IMR-90 (cell line): ENCODE measurements around the gene ELK3.

Experiments used
- BHLHE40 ChIP-seq: fragments of 150-350 bp; IDR thresholded peaks from 2 replicates; pipeline ENCODE4 v1.6.1; 2016; ENCODE audit warnings: mild to moderate bottlenecking, low read depth, low read length
- CEBPB ChIP-seq: IDR thresholded peaks from 2 replicates; pipeline ENCODE4 v1.6.1; 2012; ENCODE audit warnings: low read depth, low read length, improper control_type of control experiment
- CHD1 ChIP-seq: IDR thresholded peaks from 2 replicates; pipeline ENCODE4 v1.6.1; 2012; ENCODE audit warnings: low read depth, low read length, improper control_type of control experiment
- MAFK ChIP-seq: IDR thresholded peaks from 2 replicates; pipeline ENCODE4 v1.6.1; 2012; ENCODE audit warnings: low read depth, low read length, improper control_type of control experiment
- MAZ ChIP-seq: IDR thresholded peaks from 2 replicates; pipeline ENCODE4 v1.6.1; 2012; ENCODE audit warnings: low read depth, mild to moderate bottlenecking, low read length, improper control_type of control experiment, moderate library complexity, borderline replicate concordance
- MXI1 ChIP-seq: IDR thresholded peaks from 2 replicates; pipeline ENCODE4 v1.6.1; 2012; ENCODE audit warnings: low read depth, mild to moderate bottlenecking, low read length, moderate library complexity, borderline replicate concordance
- NFE2L2 ChIP-seq: fragments of 150-350 bp; IDR thresholded peaks from 2 replicates; pipeline ENCODE4 v1.6.1; 2016; ENCODE audit warnings: low read depth, mild to moderate bottlenecking, low read length
- POLR2A ChIP-seq: IDR thresholded peaks from 2 replicates; pipeline ENCODE4 v1.6.1; 2012; ENCODE audit warnings: mild to moderate bottlenecking, low read depth, low read length
- RAD21 ChIP-seq: IDR thresholded peaks from 2 replicates; pipeline ENCODE4 v1.6.1; 2012; ENCODE audit warnings: low read length, improper control_type of control experiment
- RCOR1 ChIP-seq: IDR thresholded peaks from 2 replicates; pipeline ENCODE4 v1.6.1; 2012; ENCODE audit warnings: mild to moderate bottlenecking, low read length, improper control_type of control experiment; ENCODE audit not compliant: insufficient replicate concordance
- RFX5 ChIP-seq: IDR thresholded peaks from 2 replicates; pipeline ENCODE4 v1.8.0; 2012; ENCODE audit warnings: low read depth, mild to moderate bottlenecking, low read length, moderate library complexity
- TF ChIP-seq, protein P1 (sequence below): conservative IDR thresholded peaks from 2 replicates; pipeline ENCODE4 v1.5.1; 2012; ENCODE audit warnings: mild to moderate bottlenecking, low read depth, low read length, improper control_type of control experiment
- TF ChIP-seq, protein P2 (sequence below): fragments of 150-350 bp; IDR thresholded peaks from 2 replicates; pipeline ENCODE4 v1.6.1; 2016; ENCODE audit warnings: low read depth, mild to moderate bottlenecking, low read length, moderate library complexity, borderline replicate concordance

DNA sequence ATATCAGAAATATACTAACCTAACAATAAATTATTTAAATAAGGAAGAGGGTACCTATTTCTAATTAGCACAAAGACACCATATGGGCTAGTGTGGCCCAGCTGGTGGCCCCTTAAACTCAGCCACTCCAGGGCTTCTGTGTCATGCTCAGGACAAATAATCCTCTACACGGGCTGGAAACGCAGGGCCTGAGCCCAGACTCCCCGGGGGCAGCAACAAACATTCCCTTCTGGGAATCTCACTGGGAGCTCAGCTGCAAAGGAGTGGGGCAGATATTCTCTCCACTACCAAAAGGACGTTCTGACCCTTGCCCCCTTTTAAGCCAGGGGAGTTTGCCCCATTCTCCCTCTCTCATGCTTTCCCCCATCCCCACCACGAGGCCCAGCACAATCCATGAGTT, 43.7 kb upstream of the ELK3 start:
- TF ChIP-seq POLR2A = no peak
- no peak for TF ChIP-seq BHLHE40
- TF ChIP-seq CHD1 = no peak
- no peak for TF ChIP-seq NFE2L2
- TF ChIP-seq, protein P1, sequence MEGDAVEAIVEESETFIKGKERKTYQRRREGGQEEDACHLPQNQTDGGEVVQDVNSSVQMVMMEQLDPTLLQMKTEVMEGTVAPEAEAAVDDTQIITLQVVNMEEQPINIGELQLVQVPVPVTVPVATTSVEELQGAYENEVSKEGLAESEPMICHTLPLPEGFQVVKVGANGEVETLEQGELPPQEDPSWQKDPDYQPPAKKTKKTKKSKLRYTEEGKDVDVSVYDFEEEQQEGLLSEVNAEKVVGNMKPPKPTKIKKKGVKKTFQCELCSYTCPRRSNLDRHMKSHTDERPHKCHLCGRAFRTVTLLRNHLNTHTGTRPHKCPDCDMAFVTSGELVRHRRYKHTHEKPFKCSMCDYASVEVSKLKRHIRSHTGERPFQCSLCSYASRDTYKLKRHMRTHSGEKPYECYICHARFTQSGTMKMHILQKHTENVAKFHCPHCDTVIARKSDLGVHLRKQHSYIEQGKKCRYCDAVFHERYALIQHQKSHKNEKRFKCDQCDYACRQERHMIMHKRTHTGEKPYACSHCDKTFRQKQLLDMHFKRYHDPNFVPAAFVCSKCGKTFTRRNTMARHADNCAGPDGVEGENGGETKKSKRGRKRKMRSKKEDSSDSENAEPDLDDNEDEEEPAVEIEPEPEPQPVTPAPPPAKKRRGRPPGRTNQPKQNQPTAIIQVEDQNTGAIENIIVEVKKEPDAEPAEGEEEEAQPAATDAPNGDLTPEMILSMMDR = no peak
- TF ChIP-seq CEBPB = no peak
- TF ChIP-seq RCOR1 = no peak
- TF ChIP-seq, protein P2, sequence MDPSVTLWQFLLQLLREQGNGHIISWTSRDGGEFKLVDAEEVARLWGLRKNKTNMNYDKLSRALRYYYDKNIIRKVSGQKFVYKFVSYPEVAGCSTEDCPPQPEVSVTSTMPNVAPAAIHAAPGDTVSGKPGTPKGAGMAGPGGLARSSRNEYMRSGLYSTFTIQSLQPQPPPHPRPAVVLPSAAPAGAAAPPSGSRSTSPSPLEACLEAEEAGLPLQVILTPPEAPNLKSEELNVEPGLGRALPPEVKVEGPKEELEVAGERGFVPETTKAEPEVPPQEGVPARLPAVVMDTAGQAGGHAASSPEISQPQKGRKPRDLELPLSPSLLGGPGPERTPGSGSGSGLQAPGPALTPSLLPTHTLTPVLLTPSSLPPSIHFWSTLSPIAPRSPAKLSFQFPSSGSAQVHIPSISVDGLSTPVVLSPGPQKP = no peak
- TF ChIP-seq RAD21 = no peak
- no peak for TF ChIP-seq MAZ
- TF ChIP-seq MXI1 = no peak
- TF ChIP-seq RFX5 = no peak
- TF ChIP-seq MAFK = no peak
